T47D (cell line): ENCODE measurements around the gene AHR.
"Not testable (repeated sequence)": the region's sequence is repeated elsewhere in the genome, so short reads cannot be mapped to it uniquely, and the experiment has no call there.

Experiments
- DNase-seq, 2 experiments: peaks; one replicate each; pipeline versions ENCODE4 v3.0.0 to v3.0.0-alpha.2; 2011 to 2012; ENCODE audit warnings: low read depth in 1 of 2, low spot score in 1 of 2
- JUND ChIP-seq: IDR thresholded peaks from 2 replicates; pipeline ENCODE4 v1.6.1; 2012; ENCODE audit warnings: low read depth
- in situ Hi-C: cut with HindIII; loops from 2 replicates; pipeline ENCODE4 v1.10.0; 2016; ENCODE audit warnings: low sequenced_read_pairs, low pct_unique_long_range_greater_than_20kb

AHR gene

GRCh38 chr7:17329440-17329839, 31.0 kb downstream of the AHR start:
- in situ Hi-C loops = no loop called here
- no peak for TF ChIP-seq JUND
- DNase-seq = peak in 1 of 2 experiments; percentile 40

GRCh38 chr7:17331891-17332501, 33.5 kb downstream of the AHR start:
- TF ChIP-seq JUND = no peak
- no peak for DNase-seq
- in situ Hi-C loops = no loop called here

- in situ Hi-C loops = no loop called here
- no peak for TF ChIP-seq JUND
- DNase-seq = no peak
Measured at GRCh38 chr7:17333221-17333620, 34.8 kb downstream of the AHR start.

- in situ Hi-C loops = no loop called here
- no peak for DNase-seq
- TF ChIP-seq JUND = no peak
Measured at GRCh38 chr7:17336168-17336567, 37.7 kb downstream of the AHR start.

GRCh38 chr7:17339139-17339538, 40.7 kb downstream of the AHR start:
- in situ Hi-C loops = no loop called here
- DNase-seq = no peak

GRCh38 chr7:17339952-17340351, 41.5 kb downstream of the AHR start:
- no peak for TF ChIP-seq JUND
- DNase-seq = no peak
- in situ Hi-C loops = no loop called here

More at GRCh38 chr7:17339139-17339538, 40.7 kb downstream of the AHR start:
- no peak for TF ChIP-seq JUND

GRCh38 chr7:17340655-17341054, 42.2 kb downstream of the AHR start:
- in situ Hi-C loops = no loop called here
- no peak for TF ChIP-seq JUND
- DNase-seq = no peak

GRCh38 chr7:17342756-17343155, 44.3 kb downstream of the AHR start:
- in situ Hi-C loops = no loop called here

GRCh38 chr7:17347401-17347800, 48.9 kb downstream of the AHR start:
- no peak for DNase-seq
- in situ Hi-C loops = no loop called here
- TF ChIP-seq JUND = no peak

More at GRCh38 chr7:17342756-17343155, 44.3 kb downstream of the AHR start:
- TF ChIP-seq JUND = no peak
- DNase-seq = no peak

- DNase-seq, in situ Hi-C loops: not testable (repeated sequence)
Measured at GRCh38 chr7:17348932-17349331, 50.5 kb downstream of the AHR start.

- in situ Hi-C loops, DNase-seq: not testable (repeated sequence)
Measured at GRCh38 chr7:17350321-17350720, 51.9 kb downstream of the AHR start.

GRCh38 chr7:17353650-17354419, 55.4 kb downstream of the AHR start:
- DNase-seq, in situ Hi-C loops: not testable (repeated sequence)

- in situ Hi-C loops = no loop called here
- no peak for TF ChIP-seq JUND
Measured at GRCh38 chr7:17354473-17354872, 56.0 kb downstream of the AHR start.

More at GRCh38 chr7:17354473-17354872, 56.0 kb downstream of the AHR start:
- DNase-seq = no peak
